ENCODE results near the gene TP53I11.

Gene TP53I11

GRCh38 chr11:44957776-44958564 is 7.3 kb upstream of the TP53I11 start:
- no peak for ATAC-seq (replicated peaks)
- no peak overlapping the region for H3K4me3 Mint-ChIP-seq

GRCh38 chr11:44957040-44957515 is 6.4 kb upstream of the TP53I11 start:
- DNase-seq (no peak), ATAC-seq (replicated peaks) (no peak)
- H3K36me3 Mint-ChIP-seq (ENCODE audit: insufficient read depth), result no peaks in the 10 kb centered on the region
- H3K27me3 Mint-ChIP-seq, result no peaks in the 10 kb centered on the region
- no peak overlapping the region for H3K27ac Mint-ChIP-seq
- H3K9me3 Mint-ChIP-seq, result no peaks in the 10 kb centered on the region
- H3K4me3 Mint-ChIP-seq, result no peak overlapping the region
- peaks cover 0 to 9% of the 10 kb centered on the region in 2 donors for H3K4me1 Mint-ChIP-seq (ENCODE audit: low read depth in 2 of 2)

More at GRCh38 chr11:44957776-44958564, 7.3 kb upstream of the TP53I11 start:
- peaks cover 0 to 9% of the 10 kb centered on the region in 2 donors for H3K4me1 Mint-ChIP-seq (ENCODE audit: low read depth in 2 of 2)
- no peak overlapping the region for H3K27ac Mint-ChIP-seq
- H3K9me3 Mint-ChIP-seq, result no peaks in the 10 kb centered on the region
- no peaks in the 10 kb centered on the region for H3K36me3 Mint-ChIP-seq (ENCODE audit: insufficient read depth)
- H3K27me3 Mint-ChIP-seq, result no peaks in the 10 kb centered on the region
- no peak for DNase-seq

GRCh38 chr11:44955015-44955738 is 4.5 kb upstream of the TP53I11 start:
- Mint-ChIP-seq H3K9me3 (no peaks in the 10 kb centered on the region), H3K36me3 (ENCODE audit: insufficient read depth) (peaks cover 4% of the 10 kb centered on the region), H3K27ac (peak overlapping the region in 1 of 2 donors; percentile 20), H3K4me3 (no peak overlapping the region), H3K4me1 (ENCODE audit: low read depth in 2 of 2) (peaks cover 0 to 11% of the 10 kb centered on the region in 2 donors), H3K27me3 (no peaks in the 10 kb centered on the region)
- DNase-seq, result no peak
- ATAC-seq (replicated peaks), result no peak

- DNase-seq (no peak), ATAC-seq (replicated peaks) (no peak)
- H3K36me3 Mint-ChIP-seq (ENCODE audit: insufficient read depth), result peaks cover 5% of the 10 kb centered on the region
- peak overlapping the region in 1 of 2 donors; percentile 20 for H3K27ac Mint-ChIP-seq
- no peaks in the 10 kb centered on the region for H3K9me3 Mint-ChIP-seq
- peaks cover 1 to 12% of the 10 kb centered on the region in 2 donors for H3K4me1 Mint-ChIP-seq (ENCODE audit: low read depth in 2 of 2)
- H3K4me3 Mint-ChIP-seq, result no peak overlapping the region
- no peaks in the 10 kb centered on the region for H3K27me3 Mint-ChIP-seq
These were observed 3.6 kb upstream of the TP53I11 start for GRCh38 chr11:44954051-44954906.

GRCh38 chr11:44952500-44953260 is 2.0 kb upstream of the TP53I11 start:
- DNase-seq (no peak), ATAC-seq (replicated peaks) (no peak)
- Mint-ChIP-seq H3K36me3 (ENCODE audit: insufficient read depth) (peaks cover 8% of the 10 kb centered on the region), H3K27me3 (no peaks in the 10 kb centered on the region), H3K4me3 (no peak overlapping the region), H3K9me3 (no peaks in the 10 kb centered on the region), H3K4me1 (ENCODE audit: low read depth in 2 of 2) (peaks cover 13 to 22% of the 10 kb centered on the region in 2 donors), H3K27ac (no peak overlapping the region)

GRCh38 chr11:44952082-44952481 is 1.4 kb upstream of the TP53I11 start:
- no peak for DNase-seq
- H3K9me3 Mint-ChIP-seq, result no peaks in the 10 kb centered on the region
- ATAC-seq (replicated peaks), result no peak
- peaks cover 9% of the 10 kb centered on the region for H3K36me3 Mint-ChIP-seq (ENCODE audit: insufficient read depth)
- H3K4me3 Mint-ChIP-seq, result peak overlapping the region in 1 of 2 donors; percentile 56
- no peaks in the 10 kb centered on the region for H3K27me3 Mint-ChIP-seq
- H3K4me1 Mint-ChIP-seq (ENCODE audit: low read depth in 2 of 2), result peaks cover 13 to 25% of the 10 kb centered on the region in 2 donors
- no peak overlapping the region for H3K27ac Mint-ChIP-seq

- H3K4me3 Mint-ChIP-seq, result peak overlapping the region; percentile 93 to 95
- ATAC-seq (replicated peaks) (peak; percentile 17), DNase-seq (peak in 2 of 3 experiments; percentile 21 to 42)
- H3K27ac Mint-ChIP-seq, result peak overlapping the region in 1 of 2 donors; percentile 91
- no peaks in the 10 kb centered on the region for H3K9me3 Mint-ChIP-seq
- H3K27me3 Mint-ChIP-seq, result no peaks in the 10 kb centered on the region
- H3K4me1 Mint-ChIP-seq (ENCODE audit: low read depth in 2 of 2), result peaks cover 13 to 32% of the 10 kb centered on the region in 2 donors
- H3K36me3 Mint-ChIP-seq (ENCODE audit: insufficient read depth), result peaks cover 13% of the 10 kb centered on the region
These were observed 555 bp downstream of the TP53I11 start for GRCh38 chr11:44950031-44950624.

GRCh38 chr11:44949160-44950030 is 1.3 kb downstream of the TP53I11 start:
- no peaks in the 10 kb centered on the region for H3K9me3 Mint-ChIP-seq
- H3K4me1 Mint-ChIP-seq (ENCODE audit: low read depth in 2 of 2), result peaks cover 20 to 32% of the 10 kb centered on the region in 2 donors
- peak overlapping the region; percentile 93 to 95 for H3K4me3 Mint-ChIP-seq
- H3K36me3 Mint-ChIP-seq (ENCODE audit: insufficient read depth), result peaks cover 13% of the 10 kb centered on the region
- H3K27ac Mint-ChIP-seq, result peak overlapping the region; percentile 90 to 91
- peak; percentile 27 for ATAC-seq (replicated peaks)
- no peaks in the 10 kb centered on the region for H3K27me3 Mint-ChIP-seq
- peak; percentile 29 to 33 (median 32) for DNase-seq

GRCh38 chr11:44948155-44948554 is 2.5 kb downstream of the TP53I11 start:
- no peaks in the 10 kb centered on the region for H3K9me3 Mint-ChIP-seq
- H3K4me3 Mint-ChIP-seq, result peak overlapping the region; percentile 62 to 93
- H3K27ac Mint-ChIP-seq, result peak overlapping the region; percentile 90 to 91

GRCh38 chr11:44947114-44947513 is 3.6 kb downstream of the TP53I11 start:
- H3K9me3 Mint-ChIP-seq, result no peaks in the 10 kb centered on the region
- H3K4me1 Mint-ChIP-seq (ENCODE audit: low read depth in 2 of 2), result peaks cover 43 to 53% of the 10 kb centered on the region in 2 donors
- H3K4me3 Mint-ChIP-seq, result no peak overlapping the region
- H3K27ac Mint-ChIP-seq, result peak overlapping the region in 1 of 2 donors; percentile 59
- peaks cover 17% of the 10 kb centered on the region for H3K36me3 Mint-ChIP-seq (ENCODE audit: insufficient read depth)
- no peaks in the 10 kb centered on the region for H3K27me3 Mint-ChIP-seq
- ATAC-seq (replicated peaks) (no peak), DNase-seq (no peak)

More at GRCh38 chr11:44948155-44948554, 2.5 kb downstream of the TP53I11 start:
- no peak for ATAC-seq (replicated peaks)
- Mint-ChIP-seq H3K36me3 (ENCODE audit: insufficient read depth) (peaks cover 13% of the 10 kb centered on the region), H3K27me3 (no peaks in the 10 kb centered on the region), H3K4me1 (ENCODE audit: low read depth in 2 of 2) (peaks cover 33 to 43% of the 10 kb centered on the region in 2 donors)
- DNase-seq, result no peak

GRCh38 chr11:44946263-44946662 is 4.4 kb downstream of the TP53I11 start:
- Mint-ChIP-seq H3K27ac (peak overlapping the region in 1 of 2 donors; percentile 59), H3K4me1 (ENCODE audit: low read depth in 2 of 2) (peaks cover 48 to 56% of the 10 kb centered on the region in 2 donors), H3K27me3 (no peaks in the 10 kb centered on the region), H3K9me3 (no peaks in the 10 kb centered on the region), H3K4me3 (no peak overlapping the region), H3K36me3 (ENCODE audit: insufficient read depth) (peaks cover 15% of the 10 kb centered on the region)
- ATAC-seq (replicated peaks) (no peak), DNase-seq (no peak)
